ENCODE measurements around the gene GET3. TPM values are rescaled to one million over a fixed set of nuclear protein-coding genes. Genes with fewer than 3 reads are reported as not detected.

Gene GET3
- total RNA-seq, 1 donor from 2014 or later = 49.3 TPM

DNA sequence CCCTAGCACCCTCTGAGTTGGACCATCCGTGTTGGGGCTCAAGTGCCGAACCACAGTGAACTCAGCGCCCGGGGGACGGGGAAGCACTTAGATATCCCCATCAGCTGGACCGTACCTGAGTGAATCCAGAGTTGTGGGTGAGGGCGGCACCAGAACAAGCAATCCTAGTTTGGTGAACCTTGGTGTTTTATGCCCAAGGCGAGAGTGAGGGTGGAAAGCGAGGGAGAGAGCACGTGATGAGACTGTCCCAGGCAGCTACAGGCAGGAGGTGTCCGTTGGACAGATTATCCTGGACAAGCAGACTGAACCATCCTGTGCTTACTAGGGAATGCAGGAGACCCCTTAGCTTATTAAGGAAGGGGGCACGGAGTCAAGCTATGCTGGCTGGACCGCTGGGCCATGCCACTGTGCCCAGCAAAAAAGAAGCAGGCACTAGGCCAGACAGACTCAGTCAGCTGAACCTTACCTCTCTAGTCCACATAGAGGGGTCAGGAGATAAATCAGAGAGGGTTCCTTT, 596 bp downstream of the GET3 start:
- H3K36me3 Mint-ChIP-seq (ENCODE audit: unreplicated experiment) = no peaks in the 10 kb centered on the region
- peak overlapping the region; percentile 100 for H3K4me3 Mint-ChIP-seq (ENCODE audit: unreplicated experiment)
- no peak for DNase-seq
- H3K27me3 Mint-ChIP-seq (ENCODE audit: unreplicated experiment) = peaks cover 9% of the 10 kb centered on the region
- TF ChIP-seq, protein P1, sequence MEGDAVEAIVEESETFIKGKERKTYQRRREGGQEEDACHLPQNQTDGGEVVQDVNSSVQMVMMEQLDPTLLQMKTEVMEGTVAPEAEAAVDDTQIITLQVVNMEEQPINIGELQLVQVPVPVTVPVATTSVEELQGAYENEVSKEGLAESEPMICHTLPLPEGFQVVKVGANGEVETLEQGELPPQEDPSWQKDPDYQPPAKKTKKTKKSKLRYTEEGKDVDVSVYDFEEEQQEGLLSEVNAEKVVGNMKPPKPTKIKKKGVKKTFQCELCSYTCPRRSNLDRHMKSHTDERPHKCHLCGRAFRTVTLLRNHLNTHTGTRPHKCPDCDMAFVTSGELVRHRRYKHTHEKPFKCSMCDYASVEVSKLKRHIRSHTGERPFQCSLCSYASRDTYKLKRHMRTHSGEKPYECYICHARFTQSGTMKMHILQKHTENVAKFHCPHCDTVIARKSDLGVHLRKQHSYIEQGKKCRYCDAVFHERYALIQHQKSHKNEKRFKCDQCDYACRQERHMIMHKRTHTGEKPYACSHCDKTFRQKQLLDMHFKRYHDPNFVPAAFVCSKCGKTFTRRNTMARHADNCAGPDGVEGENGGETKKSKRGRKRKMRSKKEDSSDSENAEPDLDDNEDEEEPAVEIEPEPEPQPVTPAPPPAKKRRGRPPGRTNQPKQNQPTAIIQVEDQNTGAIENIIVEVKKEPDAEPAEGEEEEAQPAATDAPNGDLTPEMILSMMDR (IDR thresholded peaks at IDR 0.05; ENCODE audit: partially characterized antibody, unreplicated experiment) = no peak
- H3K4me1 Mint-ChIP-seq (ENCODE audit: low read depth, unreplicated experiment) = peaks cover 12% of the 10 kb centered on the region
- H3K9me3 Mint-ChIP-seq (ENCODE audit: unreplicated experiment) = peaks cover 10% of the 10 kb centered on the region
- H3K27ac Mint-ChIP-seq (ENCODE audit: unreplicated experiment) = peak overlapping the region; percentile 99

DNA sequence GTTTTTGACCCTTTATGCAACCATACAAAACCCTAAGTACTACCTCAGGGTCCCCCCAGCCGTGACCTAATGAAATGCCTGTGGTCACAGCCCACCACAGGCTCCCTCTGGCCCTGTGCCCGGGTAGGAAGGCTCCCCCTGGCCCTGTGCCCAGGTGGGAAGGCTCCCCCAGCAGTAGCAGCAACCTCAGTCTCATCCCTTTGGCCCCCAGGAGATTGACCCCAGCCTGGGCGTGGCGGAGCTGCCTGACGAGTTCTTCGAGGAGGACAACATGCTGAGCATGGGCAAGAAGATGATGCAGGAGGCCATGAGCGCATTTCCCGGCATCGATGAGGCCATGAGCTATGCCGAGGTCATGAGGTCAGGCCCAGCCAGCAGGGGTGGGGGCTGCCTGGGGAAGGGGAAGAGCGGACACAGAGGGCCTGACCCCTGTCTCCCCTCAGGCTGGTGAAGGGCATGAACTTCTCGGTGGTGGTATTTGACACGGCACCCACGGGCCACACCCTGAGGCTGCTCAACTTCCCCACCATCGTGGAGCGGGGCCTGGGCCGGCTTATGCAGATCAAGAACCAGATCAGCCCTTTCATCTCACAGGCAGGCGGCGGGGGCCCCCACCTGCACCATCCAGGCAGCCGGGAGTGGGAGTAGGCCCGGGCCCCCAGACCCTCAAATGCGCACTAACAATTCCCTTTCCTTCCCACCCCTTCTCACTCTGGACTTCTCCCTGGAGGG, 8.0 kb downstream of the GET3 start:
- H3K4me1 Mint-ChIP-seq (ENCODE audit: low read depth, unreplicated experiment) = peaks cover 6% of the 10 kb centered on the region
- H3K27ac Mint-ChIP-seq (ENCODE audit: unreplicated experiment) = no peak overlapping the region
- TF ChIP-seq, protein P1 (IDR thresholded peaks at IDR 0.05; ENCODE audit: partially characterized antibody, unreplicated experiment) = no peak
- no peak overlapping the region for H3K4me3 Mint-ChIP-seq (ENCODE audit: unreplicated experiment)
- DNase-seq = no peak
- peaks cover 3% of the 10 kb centered on the region for H3K9me3 Mint-ChIP-seq (ENCODE audit: unreplicated experiment)
- peaks cover 5% of the 10 kb centered on the region for H3K27me3 Mint-ChIP-seq (ENCODE audit: unreplicated experiment)
- peaks cover 4% of the 10 kb centered on the region for H3K36me3 Mint-ChIP-seq (ENCODE audit: unreplicated experiment)

DNA sequence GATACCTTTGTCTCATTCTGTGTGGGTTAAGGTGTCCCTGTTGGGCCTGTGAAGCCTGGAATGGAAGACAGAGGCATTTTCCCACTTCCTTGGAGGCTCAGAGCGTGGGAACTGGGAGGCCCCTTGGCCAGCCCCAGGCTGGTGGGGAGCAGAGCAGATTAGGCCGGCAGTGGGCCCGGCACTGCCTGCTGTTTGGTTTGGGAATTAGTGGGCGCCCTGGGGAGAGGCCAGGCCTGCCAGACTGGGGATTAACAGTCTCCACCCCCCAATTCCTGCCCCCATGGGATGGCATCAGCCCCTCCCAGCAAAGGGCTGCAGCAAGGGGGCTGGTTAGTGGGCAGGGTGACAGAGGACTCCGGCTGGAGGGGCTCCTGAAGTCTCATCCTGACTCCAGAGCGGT, 11.2 kb downstream of the GET3 start:
- Mint-ChIP-seq H3K4me3 (ENCODE audit: unreplicated experiment) (no peak overlapping the region), H3K27ac (ENCODE audit: unreplicated experiment) (no peak overlapping the region), H3K4me1 (ENCODE audit: low read depth, unreplicated experiment) (peaks cover 12% of the 10 kb centered on the region), H3K27me3 (ENCODE audit: unreplicated experiment) (peaks cover 15% of the 10 kb centered on the region), H3K36me3 (ENCODE audit: unreplicated experiment) (peaks cover 4% of the 10 kb centered on the region), H3K9me3 (ENCODE audit: unreplicated experiment) (peaks cover 3% of the 10 kb centered on the region)
- no peak for DNase-seq
- TF ChIP-seq, protein P1 (IDR thresholded peaks at IDR 0.05; ENCODE audit: partially characterized antibody, unreplicated experiment) = no peak

DNA sequence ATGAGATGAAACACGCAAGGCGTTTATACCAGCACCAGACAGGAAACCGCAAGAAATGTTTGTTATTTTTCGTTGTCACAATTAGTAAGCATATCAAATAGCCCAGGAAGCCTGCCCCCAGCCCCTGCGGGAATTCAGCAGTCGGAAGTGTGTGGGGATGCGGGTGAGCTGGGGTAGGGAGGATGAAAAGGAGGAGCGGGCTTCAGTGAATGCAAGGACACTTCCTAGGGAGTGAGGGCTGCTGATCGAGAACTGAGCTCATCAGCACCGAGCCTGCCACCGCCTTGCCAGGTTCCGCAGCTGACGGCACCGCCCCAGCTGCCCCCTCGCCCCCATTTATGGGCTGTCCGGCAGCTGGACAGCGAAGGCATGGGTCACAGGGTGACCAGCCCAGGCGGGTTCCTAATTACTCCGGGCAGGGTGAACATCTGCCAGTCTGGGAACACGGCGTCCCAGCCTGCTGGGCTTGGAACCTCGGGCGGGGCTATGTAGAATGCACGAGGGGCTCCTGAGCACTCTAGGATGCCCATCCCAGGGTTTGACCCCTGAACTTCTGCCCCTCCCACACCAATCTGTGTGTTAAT, 12.7 kb downstream of the GET3 start:
- H3K4me3 Mint-ChIP-seq (ENCODE audit: unreplicated experiment) = peak overlapping the region; percentile 56
- H3K9me3 Mint-ChIP-seq (ENCODE audit: unreplicated experiment) = peaks cover 3% of the 10 kb centered on the region
- TF ChIP-seq, protein P1 (IDR thresholded peaks at IDR 0.05; ENCODE audit: partially characterized antibody, unreplicated experiment) = no peak
- H3K36me3 Mint-ChIP-seq (ENCODE audit: unreplicated experiment) = peaks cover 4% of the 10 kb centered on the region
- no peak overlapping the region for H3K27ac Mint-ChIP-seq (ENCODE audit: unreplicated experiment)
- peak; percentile 45 for DNase-seq
- H3K4me1 Mint-ChIP-seq (ENCODE audit: low read depth, unreplicated experiment) = peaks cover 12% of the 10 kb centered on the region
- peaks cover 15% of the 10 kb centered on the region for H3K27me3 Mint-ChIP-seq (ENCODE audit: unreplicated experiment)

DNA sequence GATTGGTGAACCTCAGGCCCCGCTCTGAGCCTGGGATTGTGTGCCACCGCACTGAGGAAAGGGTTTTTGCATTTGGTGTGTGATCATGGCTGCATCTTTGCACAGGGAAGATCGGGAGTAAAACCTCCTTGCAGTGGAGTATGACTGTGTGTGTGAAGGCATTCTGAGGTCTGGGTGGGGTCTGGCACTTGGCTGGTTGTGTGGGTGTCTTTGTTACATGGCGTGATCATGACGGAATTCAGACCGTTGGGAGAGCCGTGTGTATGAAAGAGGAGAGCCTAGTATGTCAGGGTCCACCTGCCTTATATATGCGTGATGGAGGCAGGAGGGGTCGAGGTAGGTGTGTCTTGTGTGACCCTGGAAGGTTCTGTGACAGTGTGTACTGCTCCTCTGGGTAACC, 13.6 kb downstream of the GET3 start:
- peaks cover 3% of the 10 kb centered on the region for H3K9me3 Mint-ChIP-seq (ENCODE audit: unreplicated experiment)
- peak overlapping the region; percentile 7 for H3K27ac Mint-ChIP-seq (ENCODE audit: unreplicated experiment)
- peak overlapping the region; percentile 2 for H3K4me3 Mint-ChIP-seq (ENCODE audit: unreplicated experiment)
- peaks cover 4% of the 10 kb centered on the region for H3K36me3 Mint-ChIP-seq (ENCODE audit: unreplicated experiment)
- TF ChIP-seq, protein P1 (IDR thresholded peaks at IDR 0.05; ENCODE audit: partially characterized antibody, unreplicated experiment) = no peak
- peaks cover 15% of the 10 kb centered on the region for H3K27me3 Mint-ChIP-seq (ENCODE audit: unreplicated experiment)
- H3K4me1 Mint-ChIP-seq (ENCODE audit: low read depth, unreplicated experiment) = peaks cover 12% of the 10 kb centered on the region
- no peak for DNase-seq
